GM21528 (cell line): ENCODE results near the gene DCXR.

Experiments
- ATAC-seq: cut with Tn5 transposase; IDR thresholded peaks from one replicate; pipeline ENCODE4 v1.9.1; 2021; ENCODE audit warnings: mild to moderate bottlenecking, moderate library complexity; ENCODE audit not compliant: unreplicated experiment, low FRiP score

DCXR gene

GRCh38 chr17:82056729-82057621, 19.5 kb upstream of the DCXR start:
- ATAC-seq = no peak

- ATAC-seq = no peak
These were observed 18.6 kb upstream of the DCXR start for GRCh38 chr17:82055965-82056728.

DNA sequence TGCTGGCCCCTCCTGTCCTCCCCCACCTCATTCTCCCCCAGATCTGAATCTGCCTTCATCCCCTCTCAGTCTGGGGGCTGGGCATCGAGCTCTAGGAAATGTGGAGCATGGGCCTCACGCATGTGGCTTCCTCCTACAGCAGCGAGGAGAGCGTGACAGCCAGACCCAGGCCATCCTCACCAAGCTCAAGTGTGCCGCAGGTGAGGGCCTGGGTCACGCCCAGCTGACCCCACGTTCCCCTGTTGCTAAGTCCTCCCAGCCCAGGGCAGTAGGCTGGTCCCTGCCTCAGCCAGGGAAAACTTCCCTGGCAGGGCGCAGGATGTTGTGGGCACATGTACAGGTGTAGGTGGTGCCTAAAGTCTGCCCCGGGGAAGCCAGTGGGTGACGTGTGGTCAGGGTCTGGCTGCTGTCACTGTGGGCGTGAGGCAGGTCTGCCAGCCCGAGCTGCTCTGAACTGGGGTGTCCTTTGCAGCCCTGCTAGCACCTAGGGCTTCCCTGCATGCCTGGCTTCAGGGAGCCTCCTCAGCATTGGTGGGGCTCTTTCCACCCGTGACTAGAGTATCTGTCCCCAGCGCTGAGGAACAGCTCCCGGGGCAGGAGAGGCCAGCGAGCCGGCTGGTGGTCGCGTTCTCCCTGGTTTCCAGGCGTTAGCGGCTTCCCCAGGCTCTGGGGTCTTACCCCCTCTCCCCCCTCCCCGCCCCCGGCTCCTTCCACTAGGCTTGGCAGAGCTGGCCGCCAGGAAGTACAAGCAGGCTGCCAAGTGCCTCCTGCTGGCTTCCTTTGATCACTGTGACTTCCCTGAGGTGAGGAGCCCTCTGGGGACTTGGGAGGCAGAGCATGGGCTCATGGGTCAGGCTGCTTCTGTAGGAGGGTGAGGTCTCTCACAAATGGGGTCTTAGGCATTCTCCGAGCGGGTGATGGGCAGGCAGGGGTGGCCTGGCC, 17.8 kb upstream of the DCXR start:
- ATAC-seq = no peak

DNA sequence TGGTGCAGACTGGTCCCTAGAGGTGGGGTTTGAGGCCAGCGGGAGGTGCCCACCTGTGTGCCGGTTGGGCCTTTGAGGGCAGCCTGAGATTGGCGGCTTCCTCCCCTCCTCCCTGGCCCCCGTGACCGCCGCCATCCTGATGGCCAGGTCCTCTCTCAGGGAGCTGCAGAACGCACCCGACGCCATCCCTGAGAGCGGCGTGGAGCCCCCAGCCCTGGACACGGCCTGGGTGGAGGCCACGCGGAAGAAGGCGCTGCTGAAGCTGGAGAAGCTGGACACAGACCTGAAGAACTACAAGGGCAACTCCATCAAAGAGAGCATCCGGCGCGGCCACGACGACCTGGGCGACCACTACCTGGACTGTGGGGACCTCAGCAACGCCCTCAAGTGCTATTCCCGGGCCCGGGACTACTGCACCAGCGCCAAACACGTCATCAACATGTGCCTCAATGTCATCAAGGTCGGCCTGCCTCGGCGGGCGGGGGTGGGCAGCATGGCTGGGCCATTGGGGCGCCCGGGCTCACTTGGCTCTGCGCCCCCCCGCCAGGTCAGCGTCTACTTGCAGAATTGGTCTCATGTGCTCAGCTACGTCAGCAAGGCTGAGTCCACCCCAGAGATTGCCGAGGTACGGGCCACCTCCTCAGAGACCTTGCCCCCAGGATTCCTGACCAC, 17.0 kb upstream of the DCXR start:
- no peak for ATAC-seq

DNA sequence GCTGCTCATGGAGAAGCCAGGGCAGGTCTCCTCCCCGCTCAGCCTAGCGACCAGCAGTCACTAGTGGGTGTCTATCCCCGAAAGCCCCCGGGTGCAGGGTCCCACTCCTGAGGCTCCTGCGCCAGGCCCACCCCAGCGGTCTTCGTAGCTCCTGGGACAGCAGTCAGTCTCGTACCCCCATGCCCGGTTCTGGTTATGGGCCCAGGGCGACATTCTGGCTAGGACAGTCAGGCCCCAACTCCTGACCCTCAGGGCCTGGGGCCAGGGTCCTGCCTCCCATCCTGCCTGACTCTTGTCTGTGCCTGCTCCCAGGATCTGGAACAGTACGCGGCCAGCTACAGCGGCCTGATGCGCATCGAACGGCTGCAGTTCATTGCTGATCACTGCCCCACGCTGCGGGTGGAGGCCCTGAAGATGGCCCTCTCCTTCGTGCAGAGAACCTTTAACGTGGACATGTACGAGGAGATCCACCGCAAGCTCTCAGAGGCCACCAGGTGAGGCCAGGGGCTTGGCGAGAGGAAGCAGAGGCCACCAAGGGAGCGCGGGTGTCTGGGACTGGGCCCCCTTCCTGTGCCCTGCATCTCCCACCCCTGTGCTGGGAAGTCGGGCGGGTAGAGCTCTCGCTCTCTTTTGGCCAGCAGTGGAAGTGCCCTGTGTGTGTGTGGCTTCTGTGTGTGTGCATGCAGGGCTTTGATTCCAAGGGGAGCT, 16.2 kb upstream of the DCXR start:
- ATAC-seq = no peak

DNA sequence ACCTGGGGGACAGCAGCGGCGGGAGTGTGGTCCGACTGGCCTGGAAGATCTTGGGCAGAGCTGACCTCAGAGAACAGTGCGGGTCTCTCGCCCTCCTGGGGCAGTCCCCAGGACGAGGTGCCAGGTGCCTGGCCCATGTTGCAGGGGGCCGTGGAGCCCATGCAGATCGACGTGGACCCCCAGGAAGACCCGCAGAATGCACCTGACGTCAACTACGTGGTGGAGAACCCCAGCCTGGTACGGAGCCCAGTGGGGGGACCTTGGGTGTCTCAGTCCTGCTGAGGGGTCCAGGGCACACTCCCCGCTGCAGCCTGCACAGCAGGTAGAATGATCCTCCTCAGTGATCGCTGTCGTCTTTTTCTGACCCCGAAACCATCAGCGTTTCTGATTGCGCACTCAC, 15.6 kb upstream of the DCXR start:
- no peak for ATAC-seq

- no peak for ATAC-seq
These were observed 15.2 kb upstream of the DCXR start for GRCh38 chr17:82052638-82053059.

DNA sequence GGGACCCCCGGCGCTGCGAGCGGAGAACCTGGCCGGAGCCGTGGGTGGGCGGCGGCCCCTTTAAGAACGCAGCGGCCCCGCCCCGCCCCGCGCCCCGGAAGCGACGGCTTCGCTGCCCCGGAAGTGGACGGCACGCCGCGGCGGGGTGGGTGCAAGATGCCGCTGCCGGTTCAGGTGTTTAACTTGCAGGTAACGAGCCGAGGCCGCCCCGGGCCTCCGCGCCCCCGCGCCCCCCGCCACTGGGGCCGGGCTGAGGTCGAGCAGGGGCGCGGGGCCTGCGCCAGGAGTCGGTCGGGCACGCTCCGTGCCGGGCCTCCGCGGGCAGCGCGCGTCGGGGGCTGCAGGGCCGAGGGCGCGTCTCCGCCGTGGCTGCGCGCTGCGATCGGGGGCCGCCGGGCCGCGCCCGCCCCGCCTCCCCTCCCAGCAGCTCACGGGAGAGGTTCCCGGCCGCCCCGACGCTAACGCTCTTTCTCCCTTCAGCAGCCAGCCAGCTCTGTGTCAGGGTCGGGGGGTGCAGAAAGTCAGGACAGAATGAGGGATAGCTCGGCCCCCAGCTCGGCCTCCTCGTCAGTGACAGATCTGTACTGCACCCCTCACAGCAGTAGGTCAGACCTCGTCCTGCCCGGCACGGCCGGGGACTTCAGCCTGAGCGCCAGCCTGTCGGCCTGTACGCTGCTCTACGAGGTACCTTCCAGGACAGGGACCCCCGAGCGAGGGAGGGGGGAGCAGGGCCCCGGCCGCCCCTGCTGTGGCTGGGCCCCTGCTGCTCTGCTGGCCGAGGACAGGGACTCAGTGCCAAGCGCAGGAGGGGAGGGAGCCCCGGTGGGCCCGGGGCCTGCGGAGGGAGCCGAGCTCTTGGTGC, 14.5 kb upstream of the DCXR start, which contains the start of the genes GPS1 and RFNG:
Gene GPS1 (plus strand): TSS at position 123 of the 862 bp plus-strand sequence. CDS start 34 bp downstream, at position 157.
Gene RFNG (minus strand): TSS at position 36 of the 862 bp plus-strand sequence. CDS start 45 bp downstream, outside the sequence.
- peak; percentile 61 for ATAC-seq

GRCh38 chr17:82050761-82051641, 13.5 kb upstream of the DCXR start:
- ATAC-seq = peak; percentile 14

GRCh38 chr17:82050152-82050760, 12.8 kb upstream of the DCXR start:
- ATAC-seq = no peak

GRCh38 chr17:82049521-82049971, 12.0 kb upstream of the DCXR start:
- ATAC-seq = no peak

- no peak for ATAC-seq
These were observed 11.6 kb upstream of the DCXR start for GRCh38 chr17:82049106-82049505.

DNA sequence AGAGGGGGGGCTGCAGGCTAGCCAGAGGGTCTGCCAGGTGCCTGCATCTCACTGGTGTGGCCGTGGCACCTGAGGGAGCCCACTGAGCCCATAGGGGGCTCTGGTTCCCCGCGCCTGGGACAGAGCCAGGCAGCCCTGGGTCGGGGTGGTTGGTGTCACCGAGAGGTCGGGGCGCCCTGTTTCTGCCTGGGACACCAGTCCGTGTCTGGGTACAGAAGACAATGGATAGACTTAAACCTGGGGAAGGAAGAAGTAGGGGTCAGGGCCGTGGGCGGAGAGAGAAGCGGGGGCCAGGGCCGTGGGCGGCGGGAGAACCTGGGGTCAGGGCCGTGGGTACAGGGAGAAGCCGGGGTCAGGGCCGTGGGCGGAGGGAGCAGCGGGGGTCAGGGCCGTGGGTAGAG, 11.1 kb upstream of the DCXR start:
- no peak for ATAC-seq

DNA sequence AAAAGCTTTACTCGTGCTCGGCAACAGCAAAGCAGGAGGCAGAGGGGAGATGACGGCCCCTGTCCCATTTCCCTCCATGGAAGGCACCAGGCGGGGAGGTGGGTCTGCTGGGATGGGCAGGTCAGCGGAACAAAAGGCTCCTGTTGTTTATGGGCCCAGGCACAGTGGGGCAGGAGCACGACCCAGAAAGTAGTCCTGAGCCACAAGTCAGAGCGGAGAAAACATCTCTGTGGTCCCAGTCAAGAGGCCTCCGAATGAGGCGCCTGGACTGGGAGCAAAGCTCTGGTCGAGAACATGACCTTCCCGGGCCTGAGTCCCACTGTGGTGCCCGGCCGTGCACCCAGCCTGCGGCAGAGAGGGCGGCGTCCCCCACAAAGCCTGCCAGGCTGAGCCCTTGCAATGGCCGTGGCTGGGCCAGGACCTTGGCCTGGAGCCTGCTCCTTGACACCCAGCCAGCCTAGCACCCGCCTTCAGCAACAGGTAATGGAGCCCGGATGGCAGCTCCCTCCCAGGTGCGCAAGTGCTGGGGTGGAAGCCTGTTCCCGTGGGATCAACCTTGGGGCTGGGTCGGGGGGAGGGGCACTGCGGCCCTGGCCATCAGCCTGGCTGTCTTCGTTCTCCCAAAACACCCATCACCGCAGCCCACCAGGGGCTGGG, 10.5 kb upstream of the DCXR start:
- ATAC-seq = no peak

DNA sequence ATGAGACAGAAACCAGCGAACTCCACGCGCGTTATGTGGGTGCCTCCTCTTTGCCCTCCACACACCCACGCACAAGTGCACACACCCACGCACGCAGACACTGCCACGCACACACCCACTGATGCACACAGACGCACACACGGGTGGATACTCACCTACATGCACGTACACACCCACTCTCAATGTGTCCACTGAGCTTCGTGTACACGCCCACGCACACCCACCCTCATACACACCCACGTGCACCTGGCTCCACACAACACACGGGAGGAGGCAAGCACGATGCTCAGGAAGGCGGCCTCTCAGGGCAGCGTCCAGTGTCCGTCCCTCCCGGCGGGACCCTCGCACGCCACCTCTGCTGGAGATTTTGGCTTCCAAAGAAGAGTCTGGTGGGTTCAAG, 9.9 kb upstream of the DCXR start:
- no peak for ATAC-seq

GRCh38 chr17:82046903-82047302, 9.4 kb upstream of the DCXR start:
- no peak for ATAC-seq
